Measurements from ENCODE around the gene SQSTM1.

Gene SQSTM1

GRCh38 chr5:179794575-179794974, 26.1 kb upstream of the SQSTM1 start:
- DNase-seq (ENCODE audit: low read depth in 2 of 2): no peak

- no peak for DNase-seq (ENCODE audit: low read depth in 2 of 2)
Measured at GRCh38 chr5:179795049-179795862, 25.4 kb upstream of the SQSTM1 start.

- DNase-seq (ENCODE audit: low read depth in 2 of 2): peak in 1 of 2 donors; percentile 25
Measured at GRCh38 chr5:179795863-179796833, 24.6 kb upstream of the SQSTM1 start.

- no peak for DNase-seq (ENCODE audit: low read depth in 2 of 2)
Measured at GRCh38 chr5:179796877-179797608, 23.7 kb upstream of the SQSTM1 start.

GRCh38 chr5:179797741-179798140, 23.0 kb upstream of the SQSTM1 start:
- no peak for DNase-seq (ENCODE audit: low read depth in 2 of 2)

GRCh38 chr5:179798144-179798770, 22.4 kb upstream of the SQSTM1 start:
- no peak for DNase-seq (ENCODE audit: low read depth in 2 of 2)

GRCh38 chr5:179798771-179799643, 21.7 kb upstream of the SQSTM1 start:
- DNase-seq (ENCODE audit: low read depth in 2 of 2): no peak

GRCh38 chr5:179799644-179799973, 21.1 kb upstream of the SQSTM1 start:
- DNase-seq (ENCODE audit: low read depth in 2 of 2): no peak

GRCh38 chr5:179800071-179800695, 20.5 kb upstream of the SQSTM1 start:
- no peak for DNase-seq (ENCODE audit: low read depth in 2 of 2)

- DNase-seq (ENCODE audit: low read depth in 2 of 2): no peak
Measured at GRCh38 chr5:179800696-179801201, 20.0 kb upstream of the SQSTM1 start.

GRCh38 chr5:179801304-179802206, 19.1 kb upstream of the SQSTM1 start:
- peak; percentile 70 to 75 for DNase-seq (ENCODE audit: low read depth in 2 of 2)

GRCh38 chr5:179802207-179802883, 18.4 kb upstream of the SQSTM1 start:
- DNase-seq (ENCODE audit: low read depth in 2 of 2): no peak

- DNase-seq (ENCODE audit: low read depth in 2 of 2): no peak
Measured at GRCh38 chr5:179802950-179803562, 17.6 kb upstream of the SQSTM1 start.

GRCh38 chr5:179803651-179804554, 16.8 kb upstream of the SQSTM1 start:
- no peak for DNase-seq (ENCODE audit: low read depth in 2 of 2)

GRCh38 chr5:179804555-179804947, 16.2 kb upstream of the SQSTM1 start:
- no peak for DNase-seq (ENCODE audit: low read depth in 2 of 2)

GRCh38 chr5:179805070-179805528, 15.6 kb upstream of the SQSTM1 start:
- no peak for DNase-seq (ENCODE audit: low read depth in 2 of 2)

All from activated CD8-positive, alpha-beta memory T cell treated with anti-CD3 and anti-CD28 coated beads for 4 hours (primary cell).